ENCODE data around the gene GAPVD1. TPM values are rescaled to one million over a fixed set of nuclear protein-coding genes. Genes with fewer than 3 reads are reported as not detected.
"Not testable (repeated sequence)": the region's sequence is repeated elsewhere in the genome, so short reads cannot be mapped to it uniquely, and the experiment has no call there.

Gene GAPVD1
- total and polyA plus RNA-seq, 9 donors = 9.4 to 53.7 (median 40.5) TPM

DNA sequence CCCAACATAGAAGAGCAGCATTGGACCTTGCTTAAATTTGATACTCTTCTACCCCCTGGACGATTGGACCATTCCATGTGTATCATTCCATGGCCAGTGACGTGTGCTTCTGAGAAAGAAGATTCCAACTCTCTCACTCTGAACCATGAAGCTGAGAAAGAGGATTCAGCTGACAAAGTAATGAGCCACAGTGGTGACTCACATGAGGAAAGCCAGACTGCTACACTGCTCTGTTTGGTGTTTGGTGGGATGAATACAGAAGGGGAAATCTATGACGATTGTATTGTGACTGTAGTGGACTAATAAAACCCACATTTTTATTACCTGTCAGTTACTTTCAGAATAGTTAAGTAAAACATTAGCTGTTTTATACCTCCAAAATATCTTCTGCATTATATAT, 27.9 kb upstream of the GAPVD1 start:
- Histone ChIP-seq H3K27me3 (no peaks in the 10 kb centered on the region), H3K4me1 (ENCODE audit: insufficient read depth) (peaks cover 5% of the 10 kb centered on the region), H3K4me3 (no peak overlapping the region), H3K36me3 (no peaks in the 10 kb centered on the region), H3K9me3 (no peaks in the 10 kb centered on the region), H3K27ac (no peak overlapping the region)
- WGBS, 3 donors = 16 to 37% (median 36%) methylated on average over 3 of the region's 3 CpGs
- DNase-seq = no peak
- TF ChIP-seq, protein P1, sequence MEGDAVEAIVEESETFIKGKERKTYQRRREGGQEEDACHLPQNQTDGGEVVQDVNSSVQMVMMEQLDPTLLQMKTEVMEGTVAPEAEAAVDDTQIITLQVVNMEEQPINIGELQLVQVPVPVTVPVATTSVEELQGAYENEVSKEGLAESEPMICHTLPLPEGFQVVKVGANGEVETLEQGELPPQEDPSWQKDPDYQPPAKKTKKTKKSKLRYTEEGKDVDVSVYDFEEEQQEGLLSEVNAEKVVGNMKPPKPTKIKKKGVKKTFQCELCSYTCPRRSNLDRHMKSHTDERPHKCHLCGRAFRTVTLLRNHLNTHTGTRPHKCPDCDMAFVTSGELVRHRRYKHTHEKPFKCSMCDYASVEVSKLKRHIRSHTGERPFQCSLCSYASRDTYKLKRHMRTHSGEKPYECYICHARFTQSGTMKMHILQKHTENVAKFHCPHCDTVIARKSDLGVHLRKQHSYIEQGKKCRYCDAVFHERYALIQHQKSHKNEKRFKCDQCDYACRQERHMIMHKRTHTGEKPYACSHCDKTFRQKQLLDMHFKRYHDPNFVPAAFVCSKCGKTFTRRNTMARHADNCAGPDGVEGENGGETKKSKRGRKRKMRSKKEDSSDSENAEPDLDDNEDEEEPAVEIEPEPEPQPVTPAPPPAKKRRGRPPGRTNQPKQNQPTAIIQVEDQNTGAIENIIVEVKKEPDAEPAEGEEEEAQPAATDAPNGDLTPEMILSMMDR (IDR thresholded peaks at IDR 0.05) = no peak
- TF ChIP-seq EP300 (IDR thresholded peaks at IDR 0.05) (no peak), POLR2A (IDR thresholded peaks at IDR 0.05) (no peak)
- intact Hi-C loops (cut with DNase I) = no loop called here

DNA sequence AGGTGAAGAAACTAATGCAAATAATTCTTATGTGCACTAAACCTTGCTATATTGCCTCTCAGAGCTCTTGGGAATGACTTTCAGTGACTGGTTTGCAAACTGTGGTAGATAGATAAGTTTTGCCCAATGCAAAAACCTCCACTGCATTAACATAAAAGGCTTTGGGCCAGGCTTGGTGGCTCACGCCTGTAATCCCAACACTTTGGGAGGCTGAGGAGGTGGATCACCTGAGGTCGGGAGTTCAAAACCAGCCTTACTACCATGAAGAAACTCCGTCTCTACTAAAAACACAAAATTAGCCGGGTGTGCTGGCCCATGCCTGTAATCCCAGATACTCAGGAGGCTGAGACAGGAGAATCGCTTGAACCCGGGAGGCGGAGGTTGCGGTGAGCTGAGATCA, 27.5 kb upstream of the GAPVD1 start:
- intact Hi-C loops (cut with DNase I); H3K36me3 ChIP-seq; H3K4me3 ChIP-seq; DNase-seq; H3K9me3 ChIP-seq; H3K27me3 ChIP-seq; H3K27ac ChIP-seq; H3K4me1 ChIP-seq (ENCODE audit: insufficient read depth): not testable (repeated sequence)
- 90 to 92% (median 91%) methylated on average over 8 of the region's 8 CpGs for WGBS, 3 donors

DNA sequence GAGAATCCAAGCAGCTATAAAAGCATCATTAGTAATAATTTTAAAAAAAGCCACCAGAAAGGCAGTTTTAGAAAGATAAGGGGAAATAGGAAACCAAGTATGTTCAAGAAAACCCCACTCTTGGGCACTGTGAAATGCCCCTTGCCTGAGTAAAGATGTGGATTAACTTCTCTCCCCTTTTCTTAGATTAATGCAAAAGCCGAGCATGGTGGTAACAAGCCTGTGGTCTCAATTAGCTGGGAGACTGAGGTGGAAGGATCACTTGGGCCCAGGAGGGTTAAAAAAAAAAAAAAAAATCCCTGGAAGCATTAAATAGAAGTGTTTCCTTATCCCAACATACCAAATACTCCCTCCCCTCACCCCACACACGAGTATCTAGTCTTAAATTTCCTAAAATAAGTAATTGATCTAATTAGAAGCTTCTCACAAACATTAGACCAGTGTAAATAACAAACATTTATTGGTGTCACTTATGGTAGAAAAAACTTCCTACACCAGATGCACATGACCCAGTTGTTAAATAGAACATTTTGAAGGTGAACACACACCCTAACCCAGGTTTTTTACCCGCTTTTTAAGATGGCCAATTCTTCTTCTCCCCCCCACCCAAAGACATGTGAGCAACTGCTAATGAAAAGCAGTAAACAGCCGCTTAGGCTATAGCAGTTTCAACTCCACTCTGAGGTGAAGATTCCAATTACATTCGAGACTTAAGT, 25.7 kb upstream of the GAPVD1 start:
- H3K4me3 ChIP-seq = no peak overlapping the region
- 34 to 43% (median 38%) methylated on average over 5 of the region's 5 CpGs for WGBS, 3 donors

DNA sequence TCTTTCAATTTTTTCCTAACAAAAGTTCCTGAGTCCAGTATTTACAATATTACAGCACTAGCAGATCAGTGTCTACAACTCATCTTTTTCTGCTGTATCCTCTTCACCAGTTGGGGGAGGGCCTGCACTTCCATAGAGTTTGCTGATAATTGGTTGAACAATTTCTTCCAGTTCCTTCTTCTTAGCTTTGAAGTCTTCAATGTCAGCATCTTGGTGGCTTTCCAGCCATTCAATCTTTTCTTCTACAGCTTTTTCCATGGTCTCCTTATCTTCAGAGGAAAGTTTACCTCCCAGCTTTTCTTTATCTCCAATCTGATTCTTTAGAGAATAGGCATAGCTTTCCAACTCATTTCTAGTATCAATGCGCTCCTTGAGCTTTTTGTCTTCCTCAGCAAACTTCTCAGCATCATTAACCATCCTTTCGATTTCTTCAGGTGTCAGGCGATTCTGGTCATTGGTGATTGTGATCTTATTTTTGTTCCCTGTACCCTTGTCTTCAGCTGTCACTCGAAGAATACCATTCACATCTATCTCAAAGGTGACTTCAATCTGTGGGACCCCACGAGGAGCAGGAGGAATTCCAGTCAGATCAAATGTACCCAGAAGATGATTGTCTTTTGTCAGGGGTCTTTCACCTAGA, 25.0 kb upstream of the GAPVD1 start:
- peaks cover 11% of the 10 kb centered on the region for H3K4me1 ChIP-seq (ENCODE audit: insufficient read depth)

More for the DNA sequence above, 25.7 kb upstream of the GAPVD1 start:
- Histone ChIP-seq H3K36me3 (no peaks in the 10 kb centered on the region), H3K27ac (no peak overlapping the region), H3K27me3 (no peaks in the 10 kb centered on the region), H3K4me1 (ENCODE audit: insufficient read depth) (peaks cover 11% of the 10 kb centered on the region), H3K9me3 (no peaks in the 10 kb centered on the region)
- intact Hi-C loops (cut with DNase I) = no loop called here
- TF ChIP-seq EP300 (IDR thresholded peaks at IDR 0.05) (no peak), POLR2A (IDR thresholded peaks at IDR 0.05) (no peak)
- TF ChIP-seq, protein P1 (IDR thresholded peaks at IDR 0.05) = no peak
- no peak for DNase-seq

DNA sequence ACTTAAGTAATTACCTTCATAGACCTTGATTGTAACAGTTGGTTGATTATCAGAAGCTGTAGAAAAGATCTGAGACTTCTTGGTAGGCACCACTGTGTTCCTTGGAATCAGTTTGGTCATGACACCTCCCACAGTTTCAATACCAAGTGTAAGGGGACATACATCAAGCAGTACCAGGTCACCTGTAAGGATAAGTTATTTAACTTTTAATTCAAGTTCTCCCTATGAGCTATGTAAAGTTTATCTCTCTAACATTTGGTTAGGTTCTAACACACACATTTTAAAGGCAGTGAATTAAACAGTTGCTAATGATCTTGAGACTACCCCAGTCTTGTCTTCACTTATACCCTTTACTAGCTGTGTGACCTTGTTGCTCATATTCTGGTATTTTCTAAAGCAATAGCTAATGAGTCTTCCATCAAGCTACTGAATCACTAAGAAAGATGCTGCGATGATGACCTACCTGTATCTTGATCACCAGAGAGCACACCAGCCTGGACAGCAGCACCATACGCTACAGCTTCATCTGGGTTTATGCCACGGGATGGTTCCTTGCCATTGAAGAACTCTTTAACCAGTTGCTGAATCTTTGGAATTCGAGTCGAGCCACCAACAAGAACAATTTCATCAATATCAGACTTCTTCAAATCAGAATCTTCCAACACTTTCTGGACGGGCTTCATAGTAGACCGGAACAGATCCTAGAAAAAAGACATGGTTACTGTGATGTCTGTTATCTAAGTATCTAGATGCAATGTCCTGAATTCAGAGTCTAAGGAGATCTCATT, 23.3 kb upstream of the GAPVD1 start:
- TF ChIP-seq POLR2A (IDR thresholded peaks at IDR 0.05) = no peak
- no peaks in the 10 kb centered on the region for H3K27me3 ChIP-seq
- 78 to 86% (median 79%) methylated on average over 7 of the region's 7 CpGs for WGBS, 3 donors
- H3K36me3 ChIP-seq = no peaks in the 10 kb centered on the region
- no peaks in the 10 kb centered on the region for H3K9me3 ChIP-seq
- H3K4me3 ChIP-seq = no peak overlapping the region
- no peak for DNase-seq
- H3K27ac ChIP-seq = no peak overlapping the region
- intact Hi-C loops (cut with DNase I) = no loop called here
- H3K4me1 ChIP-seq (ENCODE audit: insufficient read depth) = peaks cover 11% of the 10 kb centered on the region

More for the DNA sequence above, 25.0 kb upstream of the GAPVD1 start:
- H3K9me3 ChIP-seq; H3K27ac ChIP-seq; H3K36me3 ChIP-seq; DNase-seq; intact Hi-C loops (cut with DNase I); H3K27me3 ChIP-seq; H3K4me3 ChIP-seq: not testable (repeated sequence)
- WGBS, 3 donors = 71 to 79% (median 79%) methylated on average over 5 of the region's 5 CpGs

Data from ovary (tissue), 9 donors.